Panc1 (cell line): ENCODE data around the gene GLIPR1L1. TPM values are rescaled to one million over a fixed set of nuclear protein-coding genes. Genes with fewer than 3 reads are reported as not detected.

Source experiments
- ATAC-seq: fragments of 200-7000 bp; cut with Tn5 transposase; 2 replicates; pipeline ENCODE4 v1.9.1; 2020; ENCODE audit warnings: mild to moderate bottlenecking, moderate library complexity
- BruUV-seq: library from RNA; stranded (reverse); fragments of 400-500 nt; replicated peaks from 2 replicates; lab custom pipeline; 2021; lab: Mats Ljungman, UMichigan
- CTCF ChIA-PET: fragments of 300-600 bp; sonication (Branson Sonifier 250); formaldehyde crosslinking; loops from one replicate; lab custom pipeline; 2022; ENCODE audit warnings: antibody characterized with exemption; lab: Charles Lee
- POLR2A ChIA-PET: fragments of 300-600 bp; sonication (Branson Sonifier 250); formaldehyde crosslinking; loops from one replicate; lab custom pipeline; 2022; ENCODE audit warnings: antibody characterized with exemption; lab: Charles Lee
- DNase-seq: peaks from one replicate; pipeline ENCODE4 v3.0.0-alpha.2; 2010; ENCODE audit warnings: low read depth, low spot score
- H3K27ac ChIP-seq: 2 replicates; pipeline ENCODE4 v1.5.1; 2011; ENCODE audit warnings: mild to moderate bottlenecking, low read length, inconsistent platforms
- H3K27me3 ChIP-seq: fragments of 200-500 bp; sonication (Bioruptor generic); 2 replicates; pipeline ENCODE4 v1.6.0; 2014; ENCODE audit warnings: low read length, inconsistent platforms; ENCODE audit not compliant: control insufficient read depth, insufficient read depth
- H3K36me3 ChIP-seq: fragments of 200-500 bp; sonication (Bioruptor generic); 2 replicates; pipeline ENCODE4 v1.5.1; 2014; ENCODE audit warnings: inconsistent platforms, mild to moderate bottlenecking, low read length, moderate library complexity; ENCODE audit not compliant: control insufficient read depth, insufficient read depth
- H3K4me1 ChIP-seq: 2 replicates; pipeline ENCODE4 v1.5.1; 2011; ENCODE audit warnings: inconsistent platforms, mild to moderate bottlenecking, low read length, moderate library complexity; ENCODE audit not compliant: control insufficient read depth, insufficient read depth
- H3K4me3 ChIP-seq, 2 experiments: 2 replicates each; pipeline ENCODE4 v1.5.1; 2011 to 2012; ENCODE audit warnings: low read depth in 2 of 2, low read length in 2 of 2, mild to moderate bottlenecking in 2 of 2, inconsistent platforms in 1 of 2, moderate library complexity in 1 of 2
- H3K9me3 ChIP-seq: fragments of 200-500 bp; sonication (Bioruptor generic); 2 replicates; pipeline ENCODE4 v1.5.1; 2014; ENCODE audit warnings: low read depth, mild to moderate bottlenecking, inconsistent platforms, low read length, moderate library complexity; ENCODE audit not compliant: control insufficient read depth, insufficient read depth
- POLR2AphosphoS5 ChIP-seq: IDR thresholded peaks from 2 replicates; pipeline ENCODE4 v1.6.1; 2012; ENCODE audit warnings: mild to moderate bottlenecking, low read depth, low read length, moderate library complexity
- SIN3A ChIP-seq: IDR thresholded peaks from 2 replicates; pipeline ENCODE4 v1.6.1; 2012; ENCODE audit warnings: low read depth, mild to moderate bottlenecking, low read length, moderate library complexity, borderline replicate concordance; ENCODE audit not compliant: insufficient read depth
- TCF7L2 ChIP-seq: IDR thresholded peaks from 2 replicates; pipeline ENCODE4 v1.6.1; 2011; ENCODE audit warnings: mild to moderate bottlenecking, low read depth, low read length, inconsistent platforms
- in situ Hi-C: cut with HindIII; loops from 2 replicates; pipeline ENCODE4 v1.10.0; 2016; ENCODE audit warnings: low sequenced_read_pairs, low pct_unique_long_range_greater_than_20kb
- intact Hi-C: fragments of 100-400 bp; cut with micrococcal nuclease; formaldehyde crosslinking; loops from one replicate; pipeline ENCODE4 v1.10.0; 2022; ENCODE audit not compliant: unreplicated experiment
- total RNA-seq: library from RNA; stranded (reverse); gene quantifications from one replicate; pipeline ENCODE4 v1.2.1, GENCODE V29; 2021; ENCODE audit not compliant: unreplicated experiment
- TF ChIP-seq, protein P1 (sequence below): fragments of 450-650 bp; IDR thresholded peaks from 2 replicates; pipeline ENCODE4 v1.5.1; 2017; ENCODE audit warnings: mild to moderate bottlenecking
- TF ChIP-seq, protein P2 (sequence below), 2 experiments: IDR thresholded peaks; 2 replicates each; pipeline ENCODE4 v1.6.1; 2011 to 2012; ENCODE audit warnings: low read depth in 2 of 2, control low read depth in 1 of 2, low read length in 1 of 2, mild to moderate bottlenecking in 1 of 2, moderate library complexity in 1 of 2; ENCODE audit not compliant: insufficient read depth in 1 of 2

GLIPR1L1 gene
- total RNA-seq, 1 experiment from 2014 or later = not detected

DNA sequence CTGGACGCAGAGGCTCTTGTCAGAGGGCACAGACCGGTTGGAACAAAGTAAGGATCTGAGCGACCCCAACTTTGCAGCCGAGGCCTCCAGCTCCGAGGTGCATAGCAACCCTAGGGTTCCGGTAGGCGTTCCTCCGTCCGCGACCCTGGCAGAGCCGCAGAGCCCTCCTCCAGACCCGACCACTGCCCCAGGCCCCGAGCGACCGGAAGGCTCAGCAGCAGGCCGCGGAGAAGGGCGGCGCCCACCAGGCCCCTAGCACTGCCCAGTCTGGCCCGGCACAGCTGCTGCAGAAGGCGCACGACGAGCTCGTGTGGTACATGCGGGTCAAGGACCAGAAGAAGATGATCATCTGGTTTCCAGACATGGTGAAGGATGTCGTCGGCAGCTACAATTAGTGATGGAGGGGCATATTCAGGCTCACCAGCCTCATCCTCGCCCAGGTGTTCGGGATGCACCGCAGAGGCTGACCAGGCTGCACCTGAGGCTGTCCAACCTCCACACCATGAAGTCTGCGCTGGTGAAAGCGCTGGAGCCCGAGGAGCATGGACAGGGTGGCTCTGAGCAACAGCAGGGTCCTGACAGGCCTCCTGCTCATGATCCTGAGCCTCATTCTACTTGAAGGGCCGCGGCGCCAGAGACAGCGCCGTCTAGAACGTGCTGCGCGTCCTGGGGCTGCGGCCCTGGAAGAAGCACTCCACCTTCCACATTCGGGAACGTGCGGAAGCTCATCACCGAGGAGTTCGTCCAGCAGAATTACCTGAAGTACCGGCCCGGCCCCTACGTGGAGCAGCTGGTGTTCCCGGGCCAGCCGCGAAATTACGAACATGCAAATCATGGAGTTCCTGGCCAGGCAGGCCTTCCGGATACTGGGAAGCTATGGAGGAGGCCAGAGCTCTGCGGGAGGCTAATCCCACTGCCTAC, 28.8 kb upstream of the GLIPR1L1 start:
- Histone ChIP-seq H3K27me3 (no peaks in the 10 kb centered on the region), H3K36me3 (no peaks in the 10 kb centered on the region), H3K4me1 (no peaks in the 10 kb centered on the region), H3K27ac (no peak overlapping the region), H3K9me3 (peaks cover 4% of the 10 kb centered on the region; the same call in 1 of the 2 replicates), H3K4me3 (no peak overlapping the region)
- in situ Hi-C loops (no loop called here), intact Hi-C loops (no loop called here)
- CTCF ChIA-PET = no interaction called here
- DNase-seq (no peak), ATAC-seq (no peak)
- TF ChIP-seq, protein P1, sequence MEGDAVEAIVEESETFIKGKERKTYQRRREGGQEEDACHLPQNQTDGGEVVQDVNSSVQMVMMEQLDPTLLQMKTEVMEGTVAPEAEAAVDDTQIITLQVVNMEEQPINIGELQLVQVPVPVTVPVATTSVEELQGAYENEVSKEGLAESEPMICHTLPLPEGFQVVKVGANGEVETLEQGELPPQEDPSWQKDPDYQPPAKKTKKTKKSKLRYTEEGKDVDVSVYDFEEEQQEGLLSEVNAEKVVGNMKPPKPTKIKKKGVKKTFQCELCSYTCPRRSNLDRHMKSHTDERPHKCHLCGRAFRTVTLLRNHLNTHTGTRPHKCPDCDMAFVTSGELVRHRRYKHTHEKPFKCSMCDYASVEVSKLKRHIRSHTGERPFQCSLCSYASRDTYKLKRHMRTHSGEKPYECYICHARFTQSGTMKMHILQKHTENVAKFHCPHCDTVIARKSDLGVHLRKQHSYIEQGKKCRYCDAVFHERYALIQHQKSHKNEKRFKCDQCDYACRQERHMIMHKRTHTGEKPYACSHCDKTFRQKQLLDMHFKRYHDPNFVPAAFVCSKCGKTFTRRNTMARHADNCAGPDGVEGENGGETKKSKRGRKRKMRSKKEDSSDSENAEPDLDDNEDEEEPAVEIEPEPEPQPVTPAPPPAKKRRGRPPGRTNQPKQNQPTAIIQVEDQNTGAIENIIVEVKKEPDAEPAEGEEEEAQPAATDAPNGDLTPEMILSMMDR = no peak
- BruUV-seq = no TSS peak
- POLR2A ChIA-PET = no interaction called here

DNA sequence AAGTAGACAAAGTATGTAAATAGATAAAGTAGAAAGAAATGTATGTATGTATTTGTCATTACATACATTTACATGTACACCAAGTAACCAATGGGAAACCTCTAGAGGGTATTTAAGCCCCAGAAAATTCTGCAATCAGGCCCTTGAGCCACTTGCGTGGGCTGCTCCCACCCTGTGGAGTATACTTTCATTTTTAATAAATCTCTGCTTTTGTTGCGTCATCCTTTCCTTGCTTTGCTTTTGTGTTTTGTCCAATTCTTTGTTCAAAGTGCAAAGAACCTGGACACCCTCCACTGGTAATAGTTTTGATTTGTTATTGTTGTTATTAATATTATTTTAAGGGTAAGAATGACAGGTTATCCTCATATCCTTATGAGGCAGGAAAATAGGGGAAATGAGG, 26.2 kb upstream of the GLIPR1L1 start:
- Histone ChIP-seq H3K27ac (no peak overlapping the region), H3K4me1 (no peaks in the 10 kb centered on the region), H3K9me3 (peaks cover 4% of the 10 kb centered on the region; the same call in 1 of the 2 replicates), H3K4me3 (no peak overlapping the region), H3K27me3 (no peaks in the 10 kb centered on the region), H3K36me3 (no peaks in the 10 kb centered on the region)
- ChIA-PET CTCF (no interaction called here), POLR2A (no interaction called here)
- no peak for ATAC-seq
- intact Hi-C loops = no loop called here
- DNase-seq = no peak
- TF ChIP-seq POLR2AphosphoS5 = no peak
- TF ChIP-seq, protein P2, sequence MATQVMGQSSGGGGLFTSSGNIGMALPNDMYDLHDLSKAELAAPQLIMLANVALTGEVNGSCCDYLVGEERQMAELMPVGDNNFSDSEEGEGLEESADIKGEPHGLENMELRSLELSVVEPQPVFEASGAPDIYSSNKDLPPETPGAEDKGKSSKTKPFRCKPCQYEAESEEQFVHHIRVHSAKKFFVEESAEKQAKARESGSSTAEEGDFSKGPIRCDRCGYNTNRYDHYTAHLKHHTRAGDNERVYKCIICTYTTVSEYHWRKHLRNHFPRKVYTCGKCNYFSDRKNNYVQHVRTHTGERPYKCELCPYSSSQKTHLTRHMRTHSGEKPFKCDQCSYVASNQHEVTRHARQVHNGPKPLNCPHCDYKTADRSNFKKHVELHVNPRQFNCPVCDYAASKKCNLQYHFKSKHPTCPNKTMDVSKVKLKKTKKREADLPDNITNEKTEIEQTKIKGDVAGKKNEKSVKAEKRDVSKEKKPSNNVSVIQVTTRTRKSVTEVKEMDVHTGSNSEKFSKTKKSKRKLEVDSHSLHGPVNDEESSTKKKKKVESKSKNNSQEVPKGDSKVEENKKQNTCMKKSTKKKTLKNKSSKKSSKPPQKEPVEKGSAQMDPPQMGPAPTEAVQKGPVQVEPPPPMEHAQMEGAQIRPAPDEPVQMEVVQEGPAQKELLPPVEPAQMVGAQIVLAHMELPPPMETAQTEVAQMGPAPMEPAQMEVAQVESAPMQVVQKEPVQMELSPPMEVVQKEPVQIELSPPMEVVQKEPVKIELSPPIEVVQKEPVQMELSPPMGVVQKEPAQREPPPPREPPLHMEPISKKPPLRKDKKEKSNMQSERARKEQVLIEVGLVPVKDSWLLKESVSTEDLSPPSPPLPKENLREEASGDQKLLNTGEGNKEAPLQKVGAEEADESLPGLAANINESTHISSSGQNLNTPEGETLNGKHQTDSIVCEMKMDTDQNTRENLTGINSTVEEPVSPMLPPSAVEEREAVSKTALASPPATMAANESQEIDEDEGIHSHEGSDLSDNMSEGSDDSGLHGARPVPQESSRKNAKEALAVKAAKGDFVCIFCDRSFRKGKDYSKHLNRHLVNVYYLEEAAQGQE (IDR thresholded peaks at IDR 0.05; ENCODE audit: insufficient read depth in 1 of 2, low read depth in 2 of 2, low read length in 1 of 2) = no peak
- TF ChIP-seq, protein P1 = no peak
- TF ChIP-seq SIN3A = no peak
- TF ChIP-seq TCF7L2 = no peak
- in situ Hi-C loops = no loop called here
- BruUV-seq = no TSS peak
